BLaER1 treated with 17β-estradiol and CSF1 and Interleukin-3, amounts not matched to agents 10 nM and 100 nM (cell line): ENCODE data around the gene CEP164.

Experiments
- H3K27ac ChIP-seq, 11 experiments: shearing (Covaris generic); formaldehyde crosslinking; 2 replicates each; pipeline ENCODE4 v1.8.1; 2022
- H3K27me3 ChIP-seq, 11 experiments: shearing (Covaris generic); formaldehyde crosslinking; 2 replicates each; pipeline ENCODE4 v1.8.1; 2022
- H3K36me3 ChIP-seq, 11 experiments: shearing (Covaris generic); formaldehyde crosslinking; 2 replicates each; pipeline ENCODE4 v1.8.1; 2022
- H3K4me1 ChIP-seq, 10 experiments: shearing (Covaris generic); formaldehyde crosslinking; 2 replicates each; pipeline ENCODE4 v1.8.1; 2022
- H3K4me2 ChIP-seq, 11 experiments: shearing (Covaris generic); formaldehyde crosslinking; 2 replicates each; pipeline ENCODE4 v1.8.1; 2022
- H3K4me3 ChIP-seq, 10 experiments: shearing (Covaris generic); formaldehyde crosslinking; 2 replicates each; pipeline ENCODE4 v1.8.1; 2022
- H3K9ac ChIP-seq, 11 experiments: shearing (Covaris generic); formaldehyde crosslinking; 2 replicates each; pipeline ENCODE4 v1.8.1; 2022
- H3K9me3 ChIP-seq, 11 experiments: shearing (Covaris generic); formaldehyde crosslinking; replicated peaks in 1 of 11; 2 replicates each; pipeline ENCODE4 v1.8.1; 2022
- H4K20me1 ChIP-seq, 11 experiments: shearing (Covaris generic); formaldehyde crosslinking; 2 replicates each; pipeline ENCODE4 v1.8.1; 2022
- Cebpa-rat ChIP-seq, 11 experiments: shearing (Covaris generic); IDR thresholded peaks; 2 replicates each; pipeline ENCODE4 v1.8.1; 2022

Gene CEP164

DNA sequence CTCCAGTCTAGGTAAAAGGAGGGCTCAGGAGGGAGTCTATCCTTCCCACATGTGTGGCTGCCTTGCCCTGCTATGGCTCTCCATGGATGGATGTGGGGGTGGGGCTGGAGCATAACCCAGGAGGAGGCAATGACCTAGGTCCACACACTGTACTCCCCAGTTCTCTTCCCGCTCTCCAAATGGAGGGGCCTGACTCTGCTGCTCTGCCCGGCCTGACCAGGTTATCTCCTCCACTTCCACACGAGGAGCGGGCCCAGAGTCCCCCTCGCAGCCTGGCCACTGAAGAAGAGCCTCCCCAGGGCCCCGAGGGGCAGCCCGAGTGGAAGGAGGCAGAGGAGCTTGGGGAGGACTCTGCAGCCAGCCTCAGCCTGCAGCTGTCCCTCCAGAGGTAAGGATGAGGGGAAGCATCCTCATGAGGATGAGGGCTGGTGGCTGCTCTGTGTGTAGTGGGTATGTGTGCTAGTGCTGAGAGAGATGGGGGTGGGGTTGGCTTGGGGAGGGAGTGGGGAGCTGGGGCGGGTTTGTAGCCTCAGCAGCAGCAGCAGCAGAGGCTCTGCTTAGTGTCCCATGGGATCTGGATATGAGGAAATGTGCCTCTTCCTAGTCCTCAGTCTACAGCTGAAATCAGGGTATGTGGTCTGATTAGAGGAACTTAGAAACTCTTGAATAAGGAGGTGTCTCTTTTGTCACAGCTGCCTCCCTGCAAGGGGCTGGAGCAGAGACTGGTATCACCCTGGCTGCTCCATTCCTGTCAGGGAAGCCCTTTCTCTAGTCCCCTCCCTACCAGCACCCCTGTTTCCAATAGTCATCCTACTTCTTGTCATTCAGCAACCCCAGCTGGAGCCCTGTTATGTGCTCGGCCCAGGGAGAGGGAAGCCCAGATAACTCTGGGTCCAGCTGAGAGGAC, 54.1 kb downstream of the CEP164 start:
- H3K36me3 ChIP-seq, result peaks cover 20 to 92% (median 47%) of the 10 kb centered on the region in 11 experiments; a peak in 20 of 22 replicates
- H3K4me1 ChIP-seq, result peaks cover 9 to 22% (median 15%) of the 10 kb centered on the region in 10 experiments; a peak in 18 of 20 replicates
- H3K27ac ChIP-seq, result peak overlapping the region in 2 of 11 experiments; percentile 29 to 41; a peak in 3 of 22 replicates
- H3K4me2 ChIP-seq, result peak overlapping the region in 10 of 11 experiments; percentile 7 to 81 (median 57); a peak in 15 of 22 replicates
- no peaks in the 10 kb centered on the region for H3K27me3 ChIP-seq
- H3K9ac ChIP-seq, result no peak overlapping the region
- no peak overlapping the region for H3K4me3 ChIP-seq
- no peak for TF ChIP-seq Cebpa-rat (IDR thresholded peaks at IDR 0.05)
- peaks cover 0 to 17% (median 0%) of the 10 kb centered on the region in 11 experiments; a peak in 4 of 22 replicates for H4K20me1 ChIP-seq
- H3K9me3 ChIP-seq, result no peaks in the 10 kb centered on the region

GRCh38 chr11:117382746-117383145, 55.1 kb downstream of the CEP164 start:
- Histone ChIP-seq H4K20me1 (peaks cover 0 to 17% (median 0%) of the 10 kb centered on the region in 11 experiments; a peak in 4 of 22 replicates), H3K27me3 (no peaks in the 10 kb centered on the region), H3K9ac (no peak overlapping the region), H3K9me3 (no peaks in the 10 kb centered on the region), H3K4me3 (no peak overlapping the region), H3K4me1 (peaks cover 9 to 22% (median 15%) of the 10 kb centered on the region in 10 experiments; a peak in 18 of 20 replicates), H3K36me3 (peaks cover 25 to 93% (median 50%) of the 10 kb centered on the region in 11 experiments; a peak in 20 of 22 replicates), H3K4me2 (0 out of 22 replicates have a peak overlapping the region, but pooled peaks of 1 of the 11 experiments have one; percentile 50), H3K27ac (peak overlapping the region in 2 of 11 experiments; percentile 0 to 15; a peak in 1 of 22 replicates)
- TF ChIP-seq Cebpa-rat (IDR thresholded peaks at IDR 0.05), result no peak

- peaks cover 0 to 16% (median 0%) of the 10 kb centered on the region in 11 experiments; a peak in 4 of 22 replicates for H4K20me1 ChIP-seq
- TF ChIP-seq Cebpa-rat (IDR thresholded peaks at IDR 0.05), result no peak
- no peaks in the 10 kb centered on the region for H3K9me3 ChIP-seq
- no peak overlapping the region for H3K27ac ChIP-seq
- no peak overlapping the region for H3K4me3 ChIP-seq
- H3K4me2 ChIP-seq, result no peak overlapping the region
- peaks cover 25 to 93% (median 53%) of the 10 kb centered on the region in 11 experiments; a peak in 21 of 22 replicates for H3K36me3 ChIP-seq
- no peaks in the 10 kb centered on the region for H3K27me3 ChIP-seq
- H3K9ac ChIP-seq, result no peak overlapping the region
- peaks cover 9 to 22% (median 15%) of the 10 kb centered on the region in 10 experiments; a peak in 18 of 20 replicates for H3K4me1 ChIP-seq
Observed at GRCh38 chr11:117384045-117384444, 56.4 kb downstream of the CEP164 start.

DNA sequence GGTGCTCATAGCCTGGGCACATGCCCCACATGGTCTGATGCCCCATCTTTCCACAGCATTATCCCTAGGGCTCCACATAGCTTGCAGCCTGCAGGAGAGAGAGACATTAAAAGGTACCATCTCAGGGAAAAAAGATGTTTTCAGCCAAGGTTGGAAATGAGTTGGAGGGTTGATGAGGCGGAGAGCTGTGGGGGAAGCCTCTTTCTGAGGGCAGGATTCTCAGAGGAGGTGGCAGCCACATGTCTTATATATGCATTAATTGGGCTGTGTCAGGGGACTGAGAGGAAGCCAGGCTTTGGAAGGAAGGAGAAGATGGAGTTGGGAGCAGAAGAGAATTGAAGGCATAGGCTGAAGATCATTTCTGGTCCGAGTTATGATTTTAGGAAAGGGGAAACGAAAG, 57.8 kb downstream of the CEP164 start:
- peaks cover 9 to 22% (median 15%) of the 10 kb centered on the region in 10 experiments; a peak in 18 of 20 replicates for H3K4me1 ChIP-seq
- H3K9me3 ChIP-seq, result no peaks in the 10 kb centered on the region
- no peak overlapping the region for H3K9ac ChIP-seq
- no peak overlapping the region for H3K4me2 ChIP-seq
- peaks cover 0 to 13% (median 0%) of the 10 kb centered on the region in 11 experiments; a peak in 4 of 22 replicates for H4K20me1 ChIP-seq
- peaks cover 23 to 94% (median 53%) of the 10 kb centered on the region in 11 experiments; a peak in 21 of 22 replicates for H3K36me3 ChIP-seq
- no peak overlapping the region for H3K4me3 ChIP-seq
- H3K27me3 ChIP-seq, result no peaks in the 10 kb centered on the region
- no peak overlapping the region for H3K27ac ChIP-seq
- no peak for TF ChIP-seq Cebpa-rat (IDR thresholded peaks at IDR 0.05)

GRCh38 chr11:117385906-117386305, 58.3 kb downstream of the CEP164 start:
- H3K4me1 ChIP-seq, result peaks cover 8 to 21% (median 14%) of the 10 kb centered on the region in 10 experiments; a peak in 18 of 20 replicates

GRCh38 chr11:117387992-117388755, 60.5 kb downstream of the CEP164 start:
- no peak for TF ChIP-seq Cebpa-rat (IDR thresholded peaks at IDR 0.05)
- Histone ChIP-seq H3K9me3 (no peaks in the 10 kb centered on the region), H3K9ac (no peak overlapping the region), H3K4me1 (no peaks in the 10 kb centered on the region), H3K4me2 (no peak overlapping the region), H3K27ac (no peak overlapping the region), H4K20me1 (0 out of 22 replicates have a peak, but pooled peaks cover 0 to 3% (median 0%) of the 10 kb centered on the region in 11 experiments), H3K36me3 (peaks cover 32 to 100% (median 67%) of the 10 kb centered on the region in 11 experiments), H3K4me3 (no peak overlapping the region), H3K27me3 (no peaks in the 10 kb centered on the region)

More at GRCh38 chr11:117385906-117386305, 58.3 kb downstream of the CEP164 start:
- Histone ChIP-seq H3K9me3 (no peaks in the 10 kb centered on the region), H3K27me3 (no peaks in the 10 kb centered on the region), H4K20me1 (peaks cover 0 to 8% (median 0%) of the 10 kb centered on the region in 11 experiments; a peak in 4 of 22 replicates), H3K9ac (no peak overlapping the region), H3K36me3 (peaks cover 21 to 94% (median 52%) of the 10 kb centered on the region in 11 experiments), H3K4me3 (no peak overlapping the region), H3K27ac (no peak overlapping the region), H3K4me2 (no peak overlapping the region)
- TF ChIP-seq Cebpa-rat (IDR thresholded peaks at IDR 0.05), result no peak

DNA sequence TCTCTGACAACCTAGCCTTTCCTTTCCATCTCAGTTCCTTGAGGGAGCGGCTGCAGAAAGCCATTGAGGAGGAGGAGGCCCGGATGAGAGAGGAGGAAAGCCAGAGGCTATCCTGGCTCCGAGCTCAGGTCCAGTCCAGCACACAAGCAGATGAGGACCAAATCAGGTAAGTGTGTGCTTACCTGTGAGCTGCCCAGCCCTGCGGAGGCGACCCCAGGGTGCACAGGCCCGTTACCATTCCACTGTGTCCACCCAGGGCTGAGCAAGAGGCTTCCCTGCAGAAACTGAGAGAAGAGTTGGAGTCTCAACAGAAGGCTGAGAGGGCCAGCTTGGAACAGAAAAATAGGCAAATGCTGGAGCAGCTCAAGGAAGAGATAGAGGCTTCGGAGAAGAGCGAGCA, 63.1 kb downstream of the CEP164 start:
- Histone ChIP-seq H3K9me3 (no peaks in the 10 kb centered on the region), H3K9ac (no peak overlapping the region), H3K27me3 (no peaks in the 10 kb centered on the region), H3K36me3 (peaks cover 54 to 100% (median 83%) of the 10 kb centered on the region in 11 experiments), H3K4me1 (no peaks in the 10 kb centered on the region), H4K20me1 (peaks cover 0 to 3% (median 0%) of the 10 kb centered on the region in 11 experiments; a peak in 1 of 22 replicates), H3K27ac (no peak overlapping the region), H3K4me2 (no peak overlapping the region), H3K4me3 (no peak overlapping the region)
- no peak for TF ChIP-seq Cebpa-rat (IDR thresholded peaks at IDR 0.05)

DNA sequence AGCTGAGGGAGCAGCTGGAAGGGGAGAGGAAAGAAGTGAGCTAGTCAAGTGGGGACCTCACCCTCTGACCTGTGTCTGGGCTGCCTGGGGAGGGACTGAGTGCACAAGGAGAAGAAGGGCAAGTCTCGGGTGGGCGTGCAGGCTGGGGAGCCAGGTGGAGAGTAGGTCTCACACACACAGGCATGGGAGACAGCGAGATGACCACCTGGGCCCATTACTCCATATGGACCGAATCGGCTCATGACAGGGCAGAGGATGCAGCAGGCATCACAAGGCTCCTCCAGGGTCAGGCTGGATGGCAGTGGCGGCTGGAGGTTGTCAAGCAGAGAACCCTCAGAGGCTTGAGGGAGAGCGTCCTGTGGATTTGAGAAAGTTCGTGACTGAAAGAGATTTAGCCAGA, 63.5 kb downstream of the CEP164 start:
- Histone ChIP-seq H3K9me3 (no peaks in the 10 kb centered on the region), H3K27me3 (no peaks in the 10 kb centered on the region), H3K4me2 (no peak overlapping the region), H3K4me3 (no peak overlapping the region), H3K4me1 (no peaks in the 10 kb centered on the region), H4K20me1 (peaks cover 0 to 3% (median 0%) of the 10 kb centered on the region in 11 experiments; a peak in 1 of 22 replicates), H3K36me3 (peaks cover 53 to 98% (median 83%) of the 10 kb centered on the region in 11 experiments), H3K9ac (no peak overlapping the region), H3K27ac (no peak overlapping the region)
- TF ChIP-seq Cebpa-rat (IDR thresholded peaks at IDR 0.05), result no peak
